Breast epithelium (tissue), 4 donors: Measurements from ENCODE around the gene ARL6IP6. TPM values are rescaled to one million over a fixed set of nuclear protein-coding genes. Genes with fewer than 3 reads are reported as not detected.
"Not testable (repeated sequence)": the region's sequence is repeated elsewhere in the genome, so short reads cannot be mapped to it uniquely, and the experiment has no call there.

ENCODE experiments used
- DNase-seq, 2 donors: peaks; one replicate each; pipeline ENCODE4 v3.0.0-alpha.2; 2019; ENCODE audit warnings: low spot score in 2 of 2
- H3K27ac ChIP-seq, 2 donors: fragments of 200-600 bp; sonication (generic) in 1 of 2; one replicate each; pipeline ENCODE4 v1.5.1; 2016 to 2019; ENCODE audit warnings: mild to moderate bottlenecking in 1 of 2
- H3K27me3 ChIP-seq, 2 donors: fragments of 200-600 bp; sonication (generic) in 1 of 2; one replicate each; pipeline versions ENCODE4 v1.5.1 to v1.6.0; 2017 to 2019; ENCODE audit warnings: control low read depth in 1 of 2, mild to moderate bottlenecking in 1 of 2
- H3K36me3 ChIP-seq: fragments of 200-600 bp; one replicate; pipeline ENCODE4 v1.5.1; 2019
- H3K4me1 ChIP-seq, 2 donors: fragments of 200-600 bp; sonication (generic); one replicate each; pipeline ENCODE4 v1.5.1; 2016 to 2019; ENCODE audit warnings: control low read depth in 1 of 2
- H3K4me3 ChIP-seq, 3 donors: fragments of 200-600 bp; sonication (generic); 1 replicate in 2 of 3; 2 replicates in 1 of 3; pipeline ENCODE4 v1.5.1; 2016 to 2019; ENCODE audit warnings: mild to moderate bottlenecking in 3 of 3, moderate library complexity in 2 of 3
- H3K9me3 ChIP-seq, 2 donors: fragments of 200-600 bp; sonication (generic) in 1 of 2; one replicate each; pipeline ENCODE4 v1.5.1; 2016 to 2019; ENCODE audit warnings: control low read depth in 1 of 2
- CTCF ChIP-seq, 3 donors: fragments of 450-650 bp; IDR thresholded peaks; one replicate each; pipeline ENCODE4 v1.5.1; 2016 to 2017; ENCODE audit warnings: antibody characterized with exemption in 3 of 3, mild to moderate bottlenecking in 3 of 3, moderate library complexity in 3 of 3
- POLR2A ChIP-seq: fragments of 450-650 bp; IDR thresholded peaks from one replicate; pipeline ENCODE4 v1.6.1; 2016; ENCODE audit warnings: antibody characterized with exemption, mild to moderate bottlenecking, moderate library complexity
- POLR2AphosphoS5 ChIP-seq, 3 donors: sonication (generic); formaldehyde crosslinking; IDR thresholded peaks; one replicate each; pipeline ENCODE4 v1.6.1; 2017; ENCODE audit warnings: antibody characterized with exemption in 3 of 3
- intact Hi-C: fragments of 100-400 bp; cut with DNase I; formaldehyde crosslinking; loops from one replicate; pipeline ENCODE4 v1.15.1; 2023; ENCODE audit warnings: low total_unique reads
- total RNA-seq, 3 donors: library from RNA; depleted of rRNA; stranded (reverse); fragments of >200 nt; gene quantifications; one replicate each; pipeline ENCODE4 v1.1.0, GENCODE V29; 2016

ARL6IP6 gene
- total RNA-seq, 3 donors from 2014 or later, result 16.6 to 28.4 (median 25.9) TPM

GRCh38 chr2:152730591-152731333 is 12.3 kb downstream of the ARL6IP6 start:
- intact Hi-C loops, result no loop called here
- Histone ChIP-seq H3K4me3 (no peak overlapping the region), H3K27ac (peak overlapping the region; percentile 11 to 15), H3K27me3 (no peaks in the 10 kb centered on the region), H3K4me1 (no peaks in the 10 kb centered on the region), H3K36me3 (no peaks in the 10 kb centered on the region), H3K9me3 (no peaks in the 10 kb centered on the region)
- TF ChIP-seq POLR2AphosphoS5 (IDR thresholded peaks at IDR 0.05) (no peak), POLR2A (no peak), CTCF (IDR thresholded peaks at IDR 0.05) (no peak)
- DNase-seq, result no peak

DNA sequence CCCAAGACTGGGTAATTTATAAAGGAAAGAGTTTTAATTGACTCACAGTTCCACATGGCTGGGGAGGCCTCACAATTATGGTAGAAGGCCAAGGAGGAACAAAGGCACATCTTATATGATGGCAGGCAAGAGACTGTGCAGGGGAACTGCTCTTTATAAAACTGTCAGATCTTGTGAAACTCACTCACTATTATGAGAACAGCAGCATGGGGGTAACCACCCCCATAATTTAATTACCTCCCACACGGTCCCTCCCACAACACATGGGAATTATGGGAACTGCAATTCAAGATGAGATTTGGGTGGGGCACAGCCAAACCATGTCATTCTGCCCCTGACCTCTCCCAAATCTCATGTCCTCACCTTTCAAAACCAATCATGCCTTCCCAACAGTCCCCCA is 19.1 kb downstream of the ARL6IP6 start:
- DNase-seq, H3K27ac ChIP-seq, H3K9me3 ChIP-seq, H3K27me3 ChIP-seq, H3K36me3 ChIP-seq, intact Hi-C loops, H3K4me1 ChIP-seq, H3K4me3 ChIP-seq: not testable (repeated sequence)

DNA sequence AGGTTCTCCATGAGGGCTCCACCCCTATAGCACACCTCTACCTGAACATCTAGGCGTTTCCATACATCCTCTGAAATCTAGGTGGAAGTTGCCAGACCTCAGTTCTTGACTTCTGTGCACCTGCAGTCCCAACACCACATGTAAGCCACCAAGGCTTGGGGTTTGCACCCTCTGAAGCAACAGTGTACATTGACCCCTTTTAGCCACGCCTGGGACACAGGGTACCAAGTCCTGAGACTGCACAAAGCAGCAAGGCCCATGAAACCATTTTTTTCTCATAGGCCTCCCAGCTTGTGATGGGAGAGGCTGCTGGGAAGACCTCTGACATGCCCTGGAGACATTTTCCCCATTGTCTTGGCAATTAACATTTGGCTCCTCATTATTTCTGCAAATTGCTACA is 20.0 kb downstream of the ARL6IP6 start:
- Histone ChIP-seq H3K4me3 (no peak overlapping the region), H3K27ac (no peak overlapping the region), H3K36me3 (no peaks in the 10 kb centered on the region), H3K27me3 (no peaks in the 10 kb centered on the region), H3K4me1 (no peaks in the 10 kb centered on the region), H3K9me3 (no peaks in the 10 kb centered on the region)
- DNase-seq, result no peak
- TF ChIP-seq POLR2AphosphoS5 (IDR thresholded peaks at IDR 0.05) (no peak), POLR2A (no peak), CTCF (IDR thresholded peaks at IDR 0.05) (no peak)
- intact Hi-C loops, result no loop called here

DNA sequence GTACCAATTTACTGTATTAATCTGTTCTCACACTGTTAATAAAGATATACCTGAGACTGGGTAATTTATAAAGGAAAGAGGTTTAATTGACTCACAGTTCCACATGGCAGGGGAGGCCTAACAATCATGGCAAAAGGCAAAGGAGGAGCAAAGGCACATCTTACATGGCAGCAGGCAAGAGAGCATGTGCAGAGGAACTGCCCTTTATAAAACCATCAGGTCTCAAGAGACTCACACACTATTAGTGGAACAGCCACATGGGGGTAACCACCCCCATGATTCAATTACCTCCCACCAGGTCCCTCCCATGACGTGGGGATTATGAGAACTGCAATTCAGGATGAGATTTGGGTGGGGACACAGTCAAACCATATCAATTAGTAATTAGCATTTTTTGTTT is 21.3 kb downstream of the ARL6IP6 start:
- H3K4me1 ChIP-seq, intact Hi-C loops, H3K9me3 ChIP-seq, H3K36me3 ChIP-seq, H3K4me3 ChIP-seq, DNase-seq, H3K27ac ChIP-seq, H3K27me3 ChIP-seq: not testable (repeated sequence)

DNA sequence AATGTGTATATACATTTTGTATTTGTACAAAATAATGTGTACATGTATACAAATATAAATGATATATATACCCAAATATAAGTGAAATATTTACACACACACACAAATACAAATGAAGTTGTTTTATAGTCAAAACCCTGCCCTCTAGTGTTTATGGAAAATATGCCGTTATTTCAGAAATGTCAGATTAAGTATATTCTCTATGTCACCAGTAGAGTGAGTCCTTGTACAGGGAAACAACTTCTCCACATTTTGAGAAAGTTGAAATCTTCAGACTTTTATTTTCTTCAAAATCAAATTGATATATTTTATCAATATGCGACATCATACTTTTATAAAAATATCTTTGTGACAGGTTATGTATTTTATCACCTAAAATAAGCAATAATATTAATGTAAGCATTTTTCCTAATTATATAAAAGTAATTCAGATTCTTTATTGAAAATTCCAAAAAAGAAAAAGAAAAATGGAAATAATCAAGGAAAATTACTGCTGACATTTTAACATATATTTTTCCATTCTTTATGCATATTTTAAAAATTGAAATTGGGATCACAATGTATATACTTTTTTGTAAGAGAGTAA is 22.4 kb downstream of the ARL6IP6 start:
- Histone ChIP-seq H3K9me3 (no peaks in the 10 kb centered on the region), H3K4me3 (no peak overlapping the region), H3K27me3 (no peaks in the 10 kb centered on the region), H3K27ac (no peak overlapping the region), H3K36me3 (no peaks in the 10 kb centered on the region), H3K4me1 (no peaks in the 10 kb centered on the region)
- TF ChIP-seq POLR2AphosphoS5 (IDR thresholded peaks at IDR 0.05) (no peak), CTCF (IDR thresholded peaks at IDR 0.05) (peak; percentile 77 to 91 (median 89)), POLR2A (no peak)
- DNase-seq, result no peak
- intact Hi-C loops, result no loop called here

GRCh38 chr2:152743002-152743401 is 24.6 kb downstream of the ARL6IP6 start:
- Histone ChIP-seq H3K36me3 (no peaks in the 10 kb centered on the region), H3K4me1 (no peaks in the 10 kb centered on the region), H3K9me3 (no peaks in the 10 kb centered on the region), H3K27ac (no peak overlapping the region), H3K4me3 (no peak overlapping the region), H3K27me3 (no peaks in the 10 kb centered on the region)
- no peak for TF ChIP-seq POLR2A
- peak; percentile 13 to 16 (median 15) for TF ChIP-seq CTCF (IDR thresholded peaks at IDR 0.05)
- no peak for TF ChIP-seq POLR2AphosphoS5 (IDR thresholded peaks at IDR 0.05)
- no peak for DNase-seq
- intact Hi-C loops, result no loop called here

DNA sequence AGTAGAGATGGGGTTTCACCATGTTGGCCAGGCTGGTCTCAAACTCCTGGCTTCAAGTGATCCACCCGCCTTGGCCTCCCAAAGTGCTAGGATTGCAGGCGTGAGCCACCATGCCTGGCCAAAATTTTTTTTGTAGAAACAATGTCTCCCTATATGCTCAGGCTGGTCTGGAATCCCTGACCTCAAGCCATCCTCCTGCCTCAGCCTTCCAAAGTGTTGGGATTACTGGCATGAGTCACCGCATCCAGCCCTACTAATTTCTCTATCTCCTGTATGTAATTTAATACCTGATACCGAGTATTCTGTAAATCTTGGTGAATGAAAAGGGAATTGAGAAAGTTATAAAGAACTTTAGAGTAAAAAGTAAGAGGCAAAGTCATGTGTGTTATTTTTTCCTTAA is 29.3 kb downstream of the ARL6IP6 start:
- H3K4me3 ChIP-seq, H3K4me1 ChIP-seq, DNase-seq, intact Hi-C loops, H3K27me3 ChIP-seq, H3K9me3 ChIP-seq, H3K27ac ChIP-seq, H3K36me3 ChIP-seq: not testable (repeated sequence)
